ENCODE results near the gene GNG8. TPM values are rescaled to one million over a fixed set of nuclear protein-coding genes. Genes with fewer than 3 reads are reported as not detected.

GNG8 gene
- total and polyA plus RNA-seq, 7 donors, result not detected

- Histone ChIP-seq H3K27me3 (no peaks in the 10 kb centered on the region), H3K9me3 (peaks cover 0 to 2% (median 0%) of the 10 kb centered on the region in 4 donors), H3K4me3 (peak overlapping the region; percentile 73 to 97 (median 91)), H3K4me1 (peaks cover 0 to 48% (median 41%) of the 10 kb centered on the region in 4 donors), H3K27ac (peak overlapping the region; percentile 93 to 95 (median 94)), H3K36me3 (peaks cover 0 to under 1% (median 0%) of the 10 kb centered on the region in 4 donors)
- intact Hi-C loops (cut with DNase I), result loop anchor here (10.0 kb wide), 1 partner anchor 254 kb away; the partner anchor contains the start of gene AP2S1
- peak; percentile 99 for DNase-seq
- WGBS, 2 donors, result 1% methylated on average over 93 of the region's 93 CpGs
- peak; percentile 33 to 85 (median 72) for TF ChIP-seq POLR2AphosphoS5 (IDR thresholded peaks at IDR 0.05)
- no peak for TF ChIP-seq CTCF (IDR thresholded peaks at IDR 0.05)
- TF ChIP-seq POLR2A (IDR thresholded peaks at IDR 0.05), result peak in 1 of 2 donors; percentile 77
- TF ChIP-seq EP300 (IDR thresholded peaks at IDR 0.05), result no peak
Observed at GRCh38 chr19:46600384-46601317, 35.4 kb downstream of the GNG8 start.

GRCh38 chr19:46599716-46600373, 36.2 kb downstream of the GNG8 start:
- peak; percentile 57 for DNase-seq
- Histone ChIP-seq H3K4me1 (peaks cover 0 to 40% (median 33%) of the 10 kb centered on the region in 4 donors), H3K9me3 (peaks cover 0 to 2% (median 0%) of the 10 kb centered on the region in 4 donors), H3K27ac (peak overlapping the region; percentile 93 to 95 (median 94)), H3K27me3 (no peaks in the 10 kb centered on the region), H3K4me3 (peak overlapping the region; percentile 73 to 97 (median 91)), H3K36me3 (no peaks in the 10 kb centered on the region)
- WGBS, 2 donors, result 64 to 65% methylated on average over 9 of the region's 9 CpGs
- intact Hi-C loops (cut with DNase I), result loop anchor here (10.0 kb wide), 1 partner anchor 255 kb away; the partner anchor contains the start of gene AP2S1
- TF ChIP-seq POLR2AphosphoS5 (IDR thresholded peaks at IDR 0.05) (no peak), POLR2A (IDR thresholded peaks at IDR 0.05) (no peak), EP300 (IDR thresholded peaks at IDR 0.05) (no peak), CTCF (IDR thresholded peaks at IDR 0.05) (no peak)

- H3K27ac ChIP-seq, result no peak overlapping the region
- peaks cover 0 to 26% (median 19%) of the 10 kb centered on the region in 4 donors for H3K4me1 ChIP-seq
- WGBS, 2 donors, result 96 to 99% methylated on average over 4 of the region's 4 CpGs
- TF ChIP-seq CTCF (IDR thresholded peaks at IDR 0.05) (no peak), POLR2A (IDR thresholded peaks at IDR 0.05) (no peak), EP300 (IDR thresholded peaks at IDR 0.05) (no peak), POLR2AphosphoS5 (IDR thresholded peaks at IDR 0.05) (no peak)
- H3K9me3 ChIP-seq, result peaks cover 0 to 2% (median 0%) of the 10 kb centered on the region in 4 donors
- no peak overlapping the region for H3K4me3 ChIP-seq
- H3K36me3 ChIP-seq, result no peaks in the 10 kb centered on the region
- DNase-seq, result no peak
- intact Hi-C loops (cut with DNase I), result no loop called here
- no peaks in the 10 kb centered on the region for H3K27me3 ChIP-seq
Observed at GRCh38 chr19:46598372-46598917, 37.6 kb downstream of the GNG8 start.

- no peak for DNase-seq
- TF ChIP-seq EP300 (IDR thresholded peaks at IDR 0.05) (no peak), POLR2A (IDR thresholded peaks at IDR 0.05) (no peak), POLR2AphosphoS5 (IDR thresholded peaks at IDR 0.05) (no peak), CTCF (IDR thresholded peaks at IDR 0.05) (no peak)
- 46 to 86% methylated on average over 6 of the region's 6 CpGs for WGBS, 2 donors
- Histone ChIP-seq H3K9me3 (peaks cover 0 to 2% (median 0%) of the 10 kb centered on the region in 4 donors), H3K27ac (no peak overlapping the region), H3K4me3 (no peak overlapping the region), H3K36me3 (no peaks in the 10 kb centered on the region), H3K4me1 (peaks cover 0 to 8% (median 3%) of the 10 kb centered on the region in 4 donors), H3K27me3 (no peaks in the 10 kb centered on the region)
- intact Hi-C loops (cut with DNase I), result no loop called here
Observed at GRCh38 chr19:46596008-46596407, 40.0 kb downstream of the GNG8 start.
